ENCODE measurements around the gene KIRREL3. TPM values are rescaled to one million over a fixed set of nuclear protein-coding genes. Genes with fewer than 3 reads are reported as not detected.

The KIRREL3 gene
- total RNA-seq, 1 donor from 2014 or later, result 0.13 TPM

DNA sequence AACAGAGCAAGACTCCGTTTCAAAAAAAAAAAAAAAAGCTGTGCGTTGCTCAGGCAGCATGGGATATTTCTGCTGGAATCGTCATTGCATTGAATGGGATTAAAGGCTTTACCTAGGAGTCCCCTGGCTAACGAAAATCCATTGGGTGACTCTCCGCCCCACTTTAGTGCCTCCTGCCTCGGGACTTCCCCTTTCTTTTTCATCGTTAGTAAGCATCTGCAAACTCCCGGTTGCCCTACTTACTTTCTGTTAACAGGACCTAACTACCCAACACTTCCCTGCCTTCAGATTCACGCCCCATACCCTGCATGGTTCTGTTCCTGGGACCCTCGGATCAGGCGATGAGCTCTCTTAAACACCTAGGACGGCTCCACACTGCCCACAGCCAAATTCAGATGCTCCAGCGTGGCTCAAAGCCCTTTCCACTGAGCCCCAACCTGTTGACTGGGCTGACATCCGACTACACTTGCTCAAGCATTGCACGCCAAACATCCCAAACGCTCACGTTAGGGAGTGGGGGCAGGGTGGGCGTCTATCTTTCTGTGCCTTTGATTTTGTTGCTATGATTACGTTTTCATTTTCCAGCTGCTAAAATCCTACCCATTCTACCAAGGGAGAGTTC is 501.3 kb downstream of the KIRREL3 start:
- no peak for ATAC-seq
- no peak for DNase-seq (ENCODE audit: low spot score)

DNA sequence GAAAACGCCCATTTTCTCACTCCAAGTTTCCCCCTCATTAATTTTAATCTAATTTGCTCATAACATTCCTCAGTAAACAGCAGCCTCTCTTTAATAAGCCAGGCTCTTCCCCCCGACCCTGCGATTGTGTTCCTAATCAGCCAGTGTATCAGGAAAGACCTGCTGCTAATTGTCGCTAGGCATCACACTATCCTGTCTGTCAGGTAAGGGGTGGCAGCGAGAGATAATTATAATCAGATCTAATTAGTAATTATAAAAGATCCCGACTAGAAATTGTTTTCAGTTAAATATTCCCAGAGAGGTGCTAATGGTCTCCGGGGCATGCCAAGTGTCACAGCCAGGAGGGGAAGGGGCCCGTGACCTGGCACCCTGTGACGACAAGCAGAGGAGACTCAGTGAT is 502.3 kb downstream of the KIRREL3 start:
- DNase-seq (ENCODE audit: low spot score), result no peak
- no peak for ATAC-seq

DNA sequence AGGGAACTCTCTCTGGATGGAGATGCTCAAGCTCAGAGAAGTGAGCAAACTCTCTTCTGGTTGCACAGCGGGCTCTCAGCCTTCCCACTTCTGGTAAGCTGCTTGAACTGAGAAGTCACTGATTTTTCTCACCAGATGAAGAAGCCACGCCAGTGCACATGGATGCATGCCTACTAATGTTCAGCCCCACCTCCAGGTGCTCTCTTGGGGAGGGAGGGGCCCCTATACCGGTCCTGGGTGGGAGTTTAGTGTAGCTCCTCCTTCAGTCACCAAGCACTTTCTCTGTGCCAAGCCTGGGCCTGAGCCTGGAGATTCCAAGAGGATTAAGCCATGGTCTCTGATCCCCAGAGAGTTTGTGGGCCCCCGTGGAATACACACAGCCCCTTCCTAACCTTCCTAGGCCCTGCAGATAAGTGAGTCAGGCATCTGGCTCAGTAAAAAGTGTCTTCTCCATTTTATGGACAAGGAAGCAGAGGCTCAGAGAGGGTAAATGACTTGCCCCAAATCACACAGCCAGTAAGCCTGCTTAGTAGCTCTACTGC is 502.9 kb downstream of the KIRREL3 start:
- DNase-seq (ENCODE audit: low spot score) (no peak), ATAC-seq (no peak)

GRCh38 chr11:126496576-126497337 is 503.8 kb downstream of the KIRREL3 start:
- ATAC-seq (no peak), DNase-seq (ENCODE audit: low spot score) (no peak)

- ATAC-seq, result no peak
- DNase-seq (ENCODE audit: low spot score), result no peak
Measured at GRCh38 chr11:126495281-126496220, 505.0 kb downstream of the KIRREL3 start.

GRCh38 chr11:126494831-126495230 is 505.7 kb downstream of the KIRREL3 start:
- no peak for DNase-seq (ENCODE audit: low spot score)
- ATAC-seq, result no peak

GRCh38 chr11:126492331-126493082 is 508.1 kb downstream of the KIRREL3 start:
- DNase-seq (ENCODE audit: low spot score), result no peak
- no peak for ATAC-seq

- no peak for DNase-seq (ENCODE audit: low spot score)
Measured at GRCh38 chr11:126491092-126491491, 509.5 kb downstream of the KIRREL3 start.

GRCh38 chr11:126489836-126490660 is 510.5 kb downstream of the KIRREL3 start:
- ATAC-seq (no peak), DNase-seq (ENCODE audit: low spot score) (no peak)

More at GRCh38 chr11:126491092-126491491, 509.5 kb downstream of the KIRREL3 start:
- no peak for ATAC-seq

GRCh38 chr11:126488591-126489370 is 511.8 kb downstream of the KIRREL3 start:
- DNase-seq (ENCODE audit: low spot score) (no peak), ATAC-seq (no peak)

DNA sequence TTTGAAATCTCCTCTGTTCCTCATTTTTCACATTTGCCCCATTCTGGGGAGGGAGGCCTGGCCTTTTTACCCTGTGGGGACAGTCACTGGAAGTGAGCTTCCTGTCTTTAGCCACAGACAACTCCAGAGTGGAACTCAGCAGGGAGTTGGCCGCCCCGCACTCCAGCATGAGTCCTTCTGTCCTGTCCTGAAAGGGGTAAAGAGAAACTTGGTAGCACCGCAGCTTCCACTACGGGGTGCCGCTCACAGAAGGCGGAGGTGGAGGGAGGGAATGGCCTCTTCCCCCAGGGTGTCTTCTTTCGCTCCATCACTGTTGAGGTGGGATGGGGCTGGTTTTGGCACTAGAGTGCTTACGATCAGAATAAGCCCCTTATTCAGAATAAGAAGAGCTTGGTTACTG is 512.9 kb downstream of the KIRREL3 start:
- DNase-seq (ENCODE audit: low spot score), result no peak
- ATAC-seq, result no peak

DNA sequence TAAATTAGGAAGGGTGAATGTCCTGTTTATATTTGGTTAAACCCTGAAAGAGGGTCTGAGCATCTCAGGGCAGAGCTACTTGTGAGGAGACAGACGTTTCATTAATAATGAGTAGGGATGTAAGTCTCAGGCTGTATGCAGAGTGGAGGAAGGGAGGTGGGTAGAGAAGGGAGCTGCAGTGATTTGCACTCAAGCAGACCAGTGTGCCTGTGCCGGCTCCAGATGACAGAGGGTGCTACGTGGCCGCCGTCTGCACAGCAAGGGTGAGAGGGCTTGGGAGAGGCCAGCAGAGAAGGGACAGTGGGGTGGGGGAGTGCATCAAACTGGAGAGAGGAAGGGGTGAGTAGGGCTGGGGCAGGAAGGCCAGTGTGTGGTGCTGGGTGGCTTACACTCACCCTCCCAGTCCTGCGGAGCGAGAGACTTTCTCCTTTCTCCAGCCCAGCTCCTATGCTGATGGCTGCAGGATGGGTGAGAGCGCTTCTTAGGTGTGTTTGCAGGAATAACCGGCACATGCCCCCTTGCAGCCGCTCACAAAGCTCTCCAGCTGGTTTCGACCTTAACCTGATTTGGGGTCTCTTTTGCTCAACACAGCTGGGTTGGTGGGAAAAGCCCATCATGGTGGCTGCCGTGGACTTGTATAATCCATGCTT is 514.5 kb downstream of the KIRREL3 start:
- ATAC-seq (no peak), DNase-seq (ENCODE audit: low spot score) (no peak)

- DNase-seq (ENCODE audit: low spot score) (no peak), ATAC-seq (no peak)
Measured at GRCh38 chr11:126485021-126485792, 515.4 kb downstream of the KIRREL3 start.

DNA sequence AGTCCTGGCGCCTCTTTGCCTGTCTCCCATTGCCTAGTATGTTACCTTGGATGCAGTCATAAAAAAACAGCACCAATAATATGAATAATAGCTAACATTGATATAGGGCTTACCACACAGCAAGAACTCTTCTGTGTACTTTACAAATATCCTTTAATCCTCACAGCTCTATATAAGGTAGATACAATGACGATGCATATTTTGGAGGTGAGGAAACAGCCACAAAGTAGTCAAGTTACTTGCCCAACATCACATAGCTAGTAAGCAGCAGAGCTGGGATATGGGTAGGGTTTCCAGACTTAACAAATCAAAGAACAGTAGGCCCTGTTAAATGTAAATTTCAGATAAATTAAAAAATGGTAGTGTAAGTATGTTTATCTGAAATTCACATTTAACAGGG is 516.3 kb downstream of the KIRREL3 start:
- ATAC-seq, result no peak
- DNase-seq (ENCODE audit: low spot score), result no peak

- DNase-seq (ENCODE audit: low spot score), result no peak
Measured at GRCh38 chr11:126483621-126484195, 516.9 kb downstream of the KIRREL3 start.

GRCh38 chr11:126482586-126483108 is 517.9 kb downstream of the KIRREL3 start:
- no peak for DNase-seq (ENCODE audit: low spot score)

More at GRCh38 chr11:126483621-126484195, 516.9 kb downstream of the KIRREL3 start:
- ATAC-seq, result no peak

DNA sequence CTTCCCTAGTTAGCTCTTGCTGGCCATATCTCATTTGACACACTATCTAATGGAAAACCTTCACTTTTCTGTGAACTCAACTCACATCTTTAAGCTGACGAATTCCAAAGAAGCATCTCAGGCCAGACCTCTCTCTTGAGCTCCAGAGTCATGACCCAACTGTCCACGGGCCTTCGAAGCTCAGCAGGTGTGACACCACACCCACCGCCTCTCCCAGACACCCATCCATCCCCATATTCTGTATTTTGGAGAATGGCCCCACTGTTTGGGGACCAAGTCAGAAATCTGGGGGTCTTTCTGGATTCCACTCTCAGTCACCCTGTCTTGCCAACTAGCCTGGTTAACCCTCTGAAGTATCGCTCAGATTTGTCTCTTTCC is 519.3 kb downstream of the KIRREL3 start:
- no peak for ATAC-seq
- no peak for DNase-seq (ENCODE audit: low spot score)

More at GRCh38 chr11:126482586-126483108, 517.9 kb downstream of the KIRREL3 start:
- no peak for ATAC-seq
